PFSK-1 (cell line): ENCODE data around the gene ZFHX3.

ENCODE experiments used
- POLR2AphosphoS5 ChIP-seq: IDR thresholded peaks from 2 replicates; pipeline ENCODE4 v1.6.1; 2012; ENCODE audit warnings: low read depth, mild to moderate bottlenecking, control low read depth, low read length, moderate library complexity
- SIN3A ChIP-seq: IDR thresholded peaks from 2 replicates; pipeline ENCODE4 v1.6.1; 2012; ENCODE audit warnings: mild to moderate bottlenecking, low read length, moderate library complexity, borderline replicate concordance; ENCODE audit not compliant: insufficient read depth
- TAF1 ChIP-seq: IDR thresholded peaks from 2 replicates; pipeline ENCODE4 v1.6.1; 2012; ENCODE audit warnings: low read length, control low read depth, borderline replicate concordance; ENCODE audit not compliant: insufficient read depth
- TF ChIP-seq, protein P1 (sequence below), 2 experiments: IDR thresholded peaks; 2 replicates each; pipeline versions ENCODE4 v1.6.1 to v1.8.0; 2011 to 2012; ENCODE audit warnings: low read depth in 2 of 2, low read length in 2 of 2, control low read depth in 1 of 2, inconsistent platforms in 1 of 2, mild to moderate bottlenecking in 1 of 2, moderate library complexity in 1 of 2; ENCODE audit not compliant: insufficient read depth in 1 of 2

DNA sequence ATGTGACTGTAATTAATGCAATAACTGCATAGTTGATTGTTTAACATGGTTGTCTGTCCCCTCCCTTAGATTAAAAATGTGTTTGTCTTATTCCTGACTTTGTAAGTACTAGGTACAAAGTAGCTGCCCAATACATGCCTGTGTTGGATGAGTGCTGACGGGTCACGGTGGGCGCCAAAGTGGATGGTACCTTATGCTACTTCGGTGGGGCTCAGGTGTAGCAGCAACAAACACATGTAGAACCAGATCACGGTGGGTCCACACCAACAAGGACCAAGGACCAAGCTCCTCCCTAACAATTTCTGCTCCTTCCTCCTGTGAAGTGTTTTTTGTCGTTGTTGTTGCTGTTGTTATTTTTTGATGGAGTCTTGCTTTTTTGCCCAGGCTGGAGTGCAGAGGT lies 46.4 kb upstream of the ZFHX3 start:
- no peak for TF ChIP-seq POLR2AphosphoS5
- no peak for TF ChIP-seq TAF1
- TF ChIP-seq, protein P1, sequence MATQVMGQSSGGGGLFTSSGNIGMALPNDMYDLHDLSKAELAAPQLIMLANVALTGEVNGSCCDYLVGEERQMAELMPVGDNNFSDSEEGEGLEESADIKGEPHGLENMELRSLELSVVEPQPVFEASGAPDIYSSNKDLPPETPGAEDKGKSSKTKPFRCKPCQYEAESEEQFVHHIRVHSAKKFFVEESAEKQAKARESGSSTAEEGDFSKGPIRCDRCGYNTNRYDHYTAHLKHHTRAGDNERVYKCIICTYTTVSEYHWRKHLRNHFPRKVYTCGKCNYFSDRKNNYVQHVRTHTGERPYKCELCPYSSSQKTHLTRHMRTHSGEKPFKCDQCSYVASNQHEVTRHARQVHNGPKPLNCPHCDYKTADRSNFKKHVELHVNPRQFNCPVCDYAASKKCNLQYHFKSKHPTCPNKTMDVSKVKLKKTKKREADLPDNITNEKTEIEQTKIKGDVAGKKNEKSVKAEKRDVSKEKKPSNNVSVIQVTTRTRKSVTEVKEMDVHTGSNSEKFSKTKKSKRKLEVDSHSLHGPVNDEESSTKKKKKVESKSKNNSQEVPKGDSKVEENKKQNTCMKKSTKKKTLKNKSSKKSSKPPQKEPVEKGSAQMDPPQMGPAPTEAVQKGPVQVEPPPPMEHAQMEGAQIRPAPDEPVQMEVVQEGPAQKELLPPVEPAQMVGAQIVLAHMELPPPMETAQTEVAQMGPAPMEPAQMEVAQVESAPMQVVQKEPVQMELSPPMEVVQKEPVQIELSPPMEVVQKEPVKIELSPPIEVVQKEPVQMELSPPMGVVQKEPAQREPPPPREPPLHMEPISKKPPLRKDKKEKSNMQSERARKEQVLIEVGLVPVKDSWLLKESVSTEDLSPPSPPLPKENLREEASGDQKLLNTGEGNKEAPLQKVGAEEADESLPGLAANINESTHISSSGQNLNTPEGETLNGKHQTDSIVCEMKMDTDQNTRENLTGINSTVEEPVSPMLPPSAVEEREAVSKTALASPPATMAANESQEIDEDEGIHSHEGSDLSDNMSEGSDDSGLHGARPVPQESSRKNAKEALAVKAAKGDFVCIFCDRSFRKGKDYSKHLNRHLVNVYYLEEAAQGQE (IDR thresholded peaks at IDR 0.05; ENCODE audit: insufficient read depth in 1 of 2, low read depth in 2 of 2, low read length in 2 of 2): no peak
- TF ChIP-seq SIN3A: no peak
